Measurements from ENCODE around the gene SLC38A10. TPM values are rescaled to one million over a fixed set of nuclear protein-coding genes. Genes with fewer than 3 reads are reported as not detected.

The SLC38A10 gene
- total and polyA plus RNA-seq, 2 of the 13 experiments (the other 11 are each of a cell fraction or from before 2014, with no cell fraction given), result 23.4 to 55.8 TPM

DNA sequence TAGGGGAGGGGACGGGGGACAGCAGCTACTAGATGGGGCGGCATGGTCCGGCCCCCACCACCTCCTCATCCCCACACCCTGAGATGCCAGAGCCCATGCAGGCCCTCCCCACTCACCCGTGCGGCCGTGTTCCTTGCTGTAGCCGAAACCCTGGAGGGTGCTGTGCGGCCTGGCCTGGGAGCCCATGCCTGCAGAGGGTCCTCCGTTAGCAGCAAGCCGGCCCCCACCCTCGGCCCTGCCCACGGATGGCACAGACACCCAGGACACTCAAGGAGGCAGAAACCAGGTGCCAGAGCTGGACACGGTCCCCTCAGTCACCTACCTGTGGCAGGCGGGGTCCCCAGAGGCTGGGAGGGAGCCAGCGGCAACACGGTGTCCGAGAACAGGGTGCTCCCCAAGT is 61.8 kb downstream of the SLC38A10 start:
- POLR2A ChIA-PET, result interaction anchor here (1.7 kb wide), 1 partner anchor 10 kb away, joined by 5 read pairs; the partner anchor contains the start of gene CEP131
- TF ChIP-seq, protein P1, sequence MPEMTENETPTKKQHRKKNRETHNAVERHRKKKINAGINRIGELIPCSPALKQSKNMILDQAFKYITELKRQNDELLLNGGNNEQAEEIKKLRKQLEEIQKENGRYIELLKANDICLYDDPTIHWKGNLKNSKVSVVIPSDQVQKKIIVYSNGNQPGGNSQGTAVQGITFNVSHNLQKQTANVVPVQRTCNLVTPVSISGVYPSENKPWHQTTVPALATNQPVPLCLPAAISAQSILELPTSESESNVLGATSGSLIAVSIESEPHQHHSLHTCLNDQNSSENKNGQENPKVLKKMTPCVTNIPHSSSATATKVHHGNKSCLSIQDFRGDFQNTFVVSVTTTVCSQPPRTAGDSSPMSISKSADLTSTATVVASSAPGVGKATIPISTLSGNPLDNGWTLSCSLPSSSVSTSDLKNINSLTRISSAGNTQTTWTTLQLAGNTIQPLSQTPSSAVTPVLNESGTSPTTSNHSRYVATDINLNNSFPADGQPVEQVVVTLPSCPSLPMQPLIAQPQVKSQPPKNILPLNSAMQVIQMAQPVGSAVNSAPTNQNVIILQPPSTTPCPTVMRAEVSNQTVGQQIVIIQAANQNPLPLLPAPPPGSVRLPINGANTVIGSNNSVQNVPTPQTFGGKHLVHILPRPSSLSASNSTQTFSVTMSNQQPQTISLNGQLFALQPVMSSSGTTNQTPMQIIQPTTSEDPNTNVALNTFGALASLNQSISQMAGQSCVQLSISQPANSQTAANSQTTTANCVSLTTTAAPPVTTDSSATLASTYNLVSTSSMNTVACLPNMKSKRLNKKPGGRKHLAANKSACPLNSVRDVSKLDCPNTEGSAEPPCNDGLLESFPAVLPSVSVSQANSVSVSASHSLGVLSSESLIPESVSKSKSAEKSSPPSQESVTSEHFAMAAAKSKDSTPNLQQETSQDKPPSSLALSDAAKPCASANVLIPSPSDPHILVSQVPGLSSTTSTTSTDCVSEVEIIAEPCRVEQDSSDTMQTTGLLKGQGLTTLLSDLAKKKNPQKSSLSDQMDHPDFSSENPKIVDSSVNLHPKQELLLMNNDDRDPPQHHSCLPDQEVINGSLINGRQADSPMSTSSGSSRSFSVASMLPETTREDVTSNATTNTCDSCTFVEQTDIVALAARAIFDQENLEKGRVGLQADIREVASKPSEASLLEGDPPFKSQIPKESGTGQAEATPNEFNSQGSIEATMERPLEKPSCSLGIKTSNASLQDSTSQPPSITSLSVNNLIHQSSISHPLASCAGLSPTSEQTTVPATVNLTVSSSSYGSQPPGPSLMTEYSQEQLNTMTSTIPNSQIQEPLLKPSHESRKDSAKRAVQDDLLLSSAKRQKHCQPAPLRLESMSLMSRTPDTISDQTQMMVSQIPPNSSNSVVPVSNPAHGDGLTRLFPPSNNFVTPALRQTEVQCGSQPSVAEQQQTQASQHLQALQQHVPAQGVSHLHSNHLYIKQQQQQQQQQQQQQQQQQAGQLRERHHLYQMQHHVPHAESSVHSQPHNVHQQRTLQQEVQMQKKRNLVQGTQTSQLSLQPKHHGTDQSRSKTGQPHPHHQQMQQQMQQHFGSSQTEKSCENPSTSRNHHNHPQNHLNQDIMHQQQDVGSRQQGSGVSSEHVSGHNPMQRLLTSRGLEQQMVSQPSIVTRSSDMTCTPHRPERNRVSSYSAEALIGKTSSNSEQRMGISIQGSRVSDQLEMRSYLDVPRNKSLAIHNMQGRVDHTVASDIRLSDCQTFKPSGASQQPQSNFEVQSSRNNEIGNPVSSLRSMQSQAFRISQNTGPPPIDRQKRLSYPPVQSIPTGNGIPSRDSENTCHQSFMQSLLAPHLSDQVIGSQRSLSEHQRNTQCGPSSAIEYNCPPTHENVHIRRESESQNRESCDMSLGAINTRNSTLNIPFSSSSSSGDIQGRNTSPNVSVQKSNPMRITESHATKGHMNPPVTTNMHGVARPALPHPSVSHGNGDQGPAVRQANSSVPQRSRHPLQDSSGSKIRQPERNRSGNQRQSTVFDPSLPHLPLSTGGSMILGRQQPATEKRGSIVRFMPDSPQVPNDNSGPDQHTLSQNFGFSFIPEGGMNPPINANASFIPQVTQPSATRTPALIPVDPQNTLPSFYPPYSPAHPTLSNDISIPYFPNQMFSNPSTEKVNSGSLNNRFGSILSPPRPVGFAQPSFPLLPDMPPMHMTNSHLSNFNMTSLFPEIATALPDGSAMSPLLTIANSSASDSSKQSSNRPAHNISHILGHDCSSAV (CRISPR knock-in tag; IDR thresholded peaks at IDR 0.05; ENCODE audit: borderline replicate concordance), result no peak
- TF ChIP-seq ZNF792 (CRISPR knock-in tag; IDR thresholded peaks at IDR 0.05) (no peak), GATA4 (IDR thresholded peaks at IDR 0.05; ENCODE audit: borderline replicate concordance, low read depth) (no peak)
- TF ChIP-seq, protein P2, sequence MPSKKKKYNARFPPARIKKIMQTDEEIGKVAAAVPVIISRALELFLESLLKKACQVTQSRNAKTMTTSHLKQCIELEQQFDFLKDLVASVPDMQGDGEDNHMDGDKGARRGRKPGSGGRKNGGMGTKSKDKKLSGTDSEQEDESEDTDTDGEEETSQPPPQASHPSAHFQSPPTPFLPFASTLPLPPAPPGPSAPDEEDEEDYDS (CRISPR knock-in tag; IDR thresholded peaks at IDR 0.05), result no peak
- TF ChIP-seq, protein P3, sequence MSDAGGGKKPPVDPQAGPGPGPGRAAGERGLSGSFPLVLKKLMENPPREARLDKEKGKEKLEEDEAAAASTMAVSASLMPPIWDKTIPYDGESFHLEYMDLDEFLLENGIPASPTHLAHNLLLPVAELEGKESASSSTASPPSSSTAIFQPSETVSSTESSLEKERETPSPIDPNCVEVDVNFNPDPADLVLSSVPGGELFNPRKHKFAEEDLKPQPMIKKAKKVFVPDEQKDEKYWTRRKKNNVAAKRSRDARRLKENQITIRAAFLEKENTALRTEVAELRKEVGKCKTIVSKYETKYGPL (CRISPR knock-in tag; IDR thresholded peaks at IDR 0.05), result no peak
- no peak for DNase-seq (ENCODE audit: low spot score)
- ATAC-seq, result no peak
- Histone ChIP-seq H3K4me3 (replicated peaks in 1 of 3; ENCODE audit: insufficient read depth in 1 of 3, low read depth in 2 of 3, low read length in 3 of 3) (no peak overlapping the region), H2AFZ (ENCODE audit: low read length) (no peak overlapping the region), H3K9ac (ENCODE audit: insufficient read depth, low read depth, low read length) (no peak overlapping the region), H3K4me2 (ENCODE audit: low read depth, low read length) (no peak overlapping the region), H3K27ac (ENCODE audit: extremely low read length, insufficient read depth, low read length) (no peak overlapping the region), H3K36me3 (replicated peaks in 1 of 2; ENCODE audit: control insufficient read depth in 1 of 2, insufficient read depth in 2 of 2, low read length in 2 of 2) (peaks cover 25 to 32% of the 10 kb centered on the region in 2 experiments; a peak in 4 of 5 replicates), H3K79me2 (ENCODE audit: insufficient read depth, low read length) (peaks cover 15% of the 10 kb centered on the region), H3K4me1 (ENCODE audit: insufficient read depth, low read length) (peaks cover 12% of the 10 kb centered on the region), H4K20me1 (ENCODE audit: insufficient read depth, low read length) (peaks cover 4% of the 10 kb centered on the region; the same call in 1 of the 2 replicates), H3K27me3 (ENCODE audit: control insufficient read depth in 1 of 2, insufficient read depth in 2 of 2, low read length in 2 of 2) (no peaks in the 10 kb centered on the region; a peak in 1 of 5 replicates), H3K9me3 (ENCODE audit: low read length) (no peaks in the 10 kb centered on the region)
- BruUV-seq (replicated peaks), result no TSS peak
- in situ Hi-C loops (cut with HindIII; ENCODE audit: extremely low pct_ligation_motif_present, low pct_unique_long_range_greater_than_20kb), result no loop called here
- intact Hi-C loops (cut with micrococcal nuclease; ENCODE audit: unreplicated experiment), result no loop called here
- CTCF ChIA-PET (ENCODE audit: low intra/inter-chr PET ratio, low total read pairs), result no interaction called here
- no peak for FAIRE-seq
- WGBS (ENCODE audit: low lambda C conversion rate), result 100% methylated on average over 8 of the region's 17 CpGs

All from HepG2 (cell line).